Renal cortex interstitium (tissue), 11 donors: ENCODE results near the gene ACSM6. TPM values are rescaled to one million over a fixed set of nuclear protein-coding genes. Genes with fewer than 3 reads are reported as not detected.

Experiments
- DNase-seq, 11 donors: peaks; one replicate each; pipeline ENCODE4 v3.0.0-alpha.2; 2013; ENCODE audit warnings: low read depth in 9 of 11, low spot score in 4 of 11; ENCODE audit errors: extremely low read depth in 1 of 11
- polyA plus RNA-seq, 3 donors: library from polyadenylated mRNA; unstranded; fragments of 120-200 nt; gene quantifications; one replicate each; pipeline ENCODE4 v1.2.1, GENCODE V29; 2013; ENCODE audit not compliant: insufficient read length in 3 of 3

Gene ACSM6
- polyA plus RNA-seq, 3 donors, result 0.14 to 0.33 (median 0.17) TPM

GRCh38 chr10:95260909-95261552 is 67.0 kb downstream of the ACSM6 start:
- no peak for DNase-seq

DNA sequence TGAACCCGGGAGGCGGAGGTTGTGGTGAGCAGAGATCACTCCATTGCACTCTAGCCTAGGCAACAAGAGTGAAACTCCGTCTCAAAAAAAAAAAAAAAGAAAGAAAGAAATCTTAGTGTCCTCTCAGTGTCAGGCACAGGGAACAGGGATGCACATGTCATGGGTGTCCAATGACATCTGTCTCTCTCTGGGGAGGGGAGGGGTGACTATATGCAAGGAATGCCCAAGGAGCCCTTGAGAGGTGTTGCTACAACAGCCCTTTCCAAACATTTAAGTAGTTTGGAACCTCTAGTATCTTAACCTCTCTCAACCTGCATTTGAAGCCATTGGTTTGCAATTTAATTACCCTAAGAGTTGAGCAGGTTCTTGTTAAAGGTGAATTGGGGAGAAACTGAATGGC is 67.9 kb downstream of the ACSM6 start:
- no peak for DNase-seq

DNA sequence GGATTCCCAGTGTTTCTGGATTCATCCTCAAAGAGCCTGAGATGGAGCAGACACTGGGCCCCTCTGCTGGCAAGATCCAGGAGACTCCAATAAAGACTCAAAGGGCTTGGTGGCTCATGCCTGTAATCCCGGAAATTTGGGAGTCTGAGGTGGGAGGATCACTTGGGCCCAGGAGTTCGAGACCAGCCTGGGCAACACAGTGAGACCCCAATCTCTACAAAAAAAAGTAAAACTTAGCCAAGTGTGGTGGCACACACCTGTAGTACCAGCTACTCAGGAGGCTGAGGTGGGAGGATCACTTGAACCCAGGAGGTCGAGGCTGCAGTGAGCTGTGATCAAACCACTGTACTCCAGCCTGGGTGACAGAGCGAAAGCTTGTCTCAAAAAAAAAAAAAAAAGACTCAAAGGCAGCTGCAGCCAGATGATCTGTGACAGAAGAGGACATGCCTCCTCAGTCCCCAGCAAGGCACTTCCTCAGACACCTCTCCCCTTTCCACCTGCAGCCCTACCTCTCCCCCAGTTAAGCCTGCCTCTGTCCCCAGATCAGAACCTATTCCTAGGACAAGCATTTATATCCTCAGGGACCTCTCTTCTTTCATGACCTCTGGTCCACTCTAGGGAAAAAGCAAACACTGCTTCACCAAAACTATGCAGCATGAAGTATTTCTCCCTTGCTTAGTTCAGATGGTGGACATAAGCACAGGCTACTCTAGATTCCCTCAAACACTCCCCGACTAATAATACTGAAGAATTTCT is 68.9 kb downstream of the ACSM6 start:
- no peak for DNase-seq

- no peak for DNase-seq
Observed at GRCh38 chr10:95263864-95264226, 69.8 kb downstream of the ACSM6 start.

GRCh38 chr10:95264227-95265051 is 70.4 kb downstream of the ACSM6 start:
- DNase-seq, result no peak

DNA sequence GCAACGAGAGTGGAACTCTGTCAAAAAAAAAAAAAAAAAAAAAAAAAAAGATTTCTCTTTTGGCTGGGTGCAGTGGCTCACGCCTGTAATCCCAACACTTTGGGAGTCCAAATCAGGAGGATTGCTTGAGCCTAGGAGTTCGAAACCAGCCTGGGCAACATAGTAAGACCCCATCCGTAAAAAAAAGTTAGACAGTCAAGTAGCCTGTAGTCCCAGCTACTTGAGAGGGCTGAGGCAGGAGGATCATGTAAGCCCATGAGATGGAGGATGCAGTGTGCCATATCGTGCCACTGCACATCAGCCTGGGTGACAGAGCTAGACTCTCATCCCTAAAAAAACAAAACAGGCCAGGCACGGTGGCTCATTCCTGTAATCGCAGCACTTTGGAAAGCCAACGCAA is 71.5 kb downstream of the ACSM6 start:
- DNase-seq, result no peak

DNA sequence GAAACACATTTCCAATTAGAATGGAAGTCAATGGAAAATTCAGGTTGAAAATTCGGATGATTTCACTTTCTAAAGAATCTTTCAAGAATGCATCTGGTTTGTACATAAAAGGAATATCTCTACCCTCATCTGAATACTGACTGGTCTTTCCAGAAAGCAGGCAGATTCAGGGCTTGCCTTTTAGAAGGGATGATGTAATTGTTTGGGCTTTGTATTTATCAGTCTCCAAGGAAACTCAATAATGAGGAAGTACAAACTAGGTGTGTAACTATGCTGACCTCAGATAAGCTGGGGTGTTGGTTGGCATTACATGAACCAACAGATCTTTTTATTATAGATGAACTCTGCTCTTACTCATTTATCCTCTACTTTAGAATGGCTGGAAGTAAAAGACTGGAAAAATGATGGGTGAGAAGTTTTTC is 72.6 kb downstream of the ACSM6 start:
- DNase-seq, result no peak

GRCh38 chr10:95267251-95267650 is 73.2 kb downstream of the ACSM6 start:
- no peak for DNase-seq

GRCh38 chr10:95268438-95268837 is 74.4 kb downstream of the ACSM6 start:
- no peak for DNase-seq

- DNase-seq, result no peak
Observed at GRCh38 chr10:95273393-95274312, 79.6 kb downstream of the ACSM6 start.

DNA sequence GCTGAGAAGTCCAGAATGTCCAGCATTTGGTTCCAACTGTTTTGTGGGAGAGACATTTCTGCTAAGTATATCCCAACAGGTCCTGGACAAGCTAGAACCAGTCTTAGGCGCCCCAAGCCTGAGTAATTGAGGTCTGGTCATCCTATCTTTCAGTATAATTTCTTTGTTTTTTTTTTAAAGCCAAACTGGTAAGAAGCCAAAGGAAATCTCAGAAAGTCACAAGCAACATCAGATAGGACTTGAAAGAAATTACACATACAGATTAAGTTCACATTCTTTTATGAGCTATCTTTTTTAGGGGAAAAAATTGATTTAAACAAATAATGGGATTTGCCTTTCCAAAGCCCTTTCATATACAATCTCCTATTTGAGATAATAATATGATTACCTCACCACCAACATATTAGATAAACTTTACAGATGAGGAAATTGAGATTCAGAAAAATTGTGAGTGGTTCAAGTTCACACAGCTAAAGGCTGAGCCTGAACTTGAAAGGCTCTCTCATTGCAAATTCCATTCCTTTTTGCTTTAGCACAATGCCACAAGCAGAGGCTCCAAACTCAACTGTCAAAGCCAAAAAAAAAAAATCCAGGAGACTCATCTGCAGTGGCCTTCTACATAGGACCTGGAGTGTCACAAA is 81.8 kb downstream of the ACSM6 start:
- DNase-seq, result no peak

DNA sequence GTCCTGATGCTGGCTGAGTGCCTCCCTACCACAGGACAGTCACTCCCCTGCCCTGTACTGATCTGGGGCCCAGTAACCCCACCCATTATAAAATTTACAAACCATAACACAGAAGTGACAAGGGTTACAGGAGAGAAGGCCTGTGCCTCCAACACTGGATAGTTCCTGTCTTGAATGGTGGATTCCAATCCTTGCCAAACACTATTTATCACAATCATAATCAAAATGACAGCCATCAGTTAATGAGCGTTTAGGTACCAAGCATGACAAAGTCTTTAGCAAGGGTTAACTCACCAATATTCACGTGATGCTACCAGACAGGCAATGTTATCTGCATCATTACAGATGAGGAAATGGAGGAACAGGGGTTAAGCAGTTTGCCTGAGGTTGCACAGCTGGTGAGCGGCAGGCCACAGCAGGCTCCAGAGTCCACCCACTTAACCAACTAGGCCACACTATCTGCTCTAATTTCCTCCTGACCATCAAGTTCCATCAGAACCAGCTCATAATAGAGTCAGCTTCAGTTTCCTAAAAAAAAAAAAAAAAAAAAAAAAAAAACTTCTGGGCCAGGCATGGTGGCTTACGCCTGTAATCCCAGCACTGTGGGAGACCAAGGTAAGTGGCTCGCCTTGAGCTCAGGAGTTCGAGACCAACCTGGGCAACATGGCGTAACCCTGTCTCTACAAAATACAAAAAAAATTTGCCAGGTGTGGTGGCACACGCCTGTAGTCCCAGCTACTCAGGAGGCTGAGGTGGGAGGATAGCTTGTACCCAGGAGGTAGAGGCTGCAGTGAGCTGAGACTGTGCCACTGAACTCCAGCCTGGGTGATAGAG is 82.5 kb downstream of the ACSM6 start:
- no peak for DNase-seq

- no peak for DNase-seq
Observed at GRCh38 chr10:95277201-95277570, 83.1 kb downstream of the ACSM6 start.

DNA sequence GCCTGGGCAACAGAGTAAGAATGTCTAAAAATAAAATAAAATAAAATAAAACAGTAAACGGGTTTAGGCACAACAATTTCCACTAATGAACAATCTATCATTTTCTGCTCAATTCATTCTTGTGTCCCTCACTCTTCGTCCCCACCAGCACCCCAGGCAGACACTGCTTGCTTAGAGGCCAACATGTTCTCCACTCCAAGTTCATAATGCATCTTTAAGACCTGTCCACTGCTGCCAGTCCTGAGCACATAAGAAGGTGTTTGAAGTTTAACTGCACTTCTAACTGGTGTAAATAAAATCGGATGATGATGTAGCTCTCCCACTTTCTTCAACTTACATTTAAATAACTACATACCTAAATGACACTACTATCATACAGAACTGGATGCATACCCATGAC is 83.6 kb downstream of the ACSM6 start:
- DNase-seq, result no peak
